HepG2 (cell line): ENCODE data around the gene DENND4B. TPM values are rescaled to one million over a fixed set of nuclear protein-coding genes. Genes with fewer than 3 reads are reported as not detected.

ENCODE experiments used
- BRD4 ChIP-seq: sonication (generic); formaldehyde crosslinking; IDR thresholded peaks from 2 replicates; pipeline ENCODE4 v1.4.0; 2020; ENCODE audit warnings: missing genetic modification reagents
- MAFK ChIP-seq, 2 experiments: IDR thresholded peaks in 1 of 2; conservative IDR thresholded peaks in 1 of 2; 2 replicates each; pipeline ENCODE4 v1.6.1; 2011; ENCODE audit warnings: improper control_type of control experiment in 2 of 2, low read length in 2 of 2
- MED1 ChIP-seq: sonication (generic); formaldehyde crosslinking; IDR thresholded peaks from 2 replicates; pipeline ENCODE4 v1.4.0; 2020; ENCODE audit warnings: missing genetic modification reagents
- NCOA2 ChIP-seq: sonication (generic); formaldehyde crosslinking; IDR thresholded peaks from 2 replicates; pipeline ENCODE4 v1.8.0; 2022; ENCODE audit warnings: inconsistent platforms
- PHF21A ChIP-seq: sonication (generic); formaldehyde crosslinking; IDR thresholded peaks from 2 replicates; pipeline ENCODE4 v1.5.0; 2020; ENCODE audit warnings: mild to moderate bottlenecking, missing genetic modification reagents
- PRPF4 ChIP-seq: fragments of 200-400 bp; formaldehyde crosslinking; IDR thresholded peaks from 2 replicates; pipeline ENCODE4 v1.6.1; 2016; ENCODE audit warnings: low read length, low read depth; ENCODE audit not compliant: poor library complexity, severe bottlenecking
- SNAI1 ChIP-seq: sonication (generic); formaldehyde crosslinking; IDR thresholded peaks from 2 replicates; pipeline ENCODE4 v1.5.0; 2020; ENCODE audit warnings: mild to moderate bottlenecking, missing genetic modification reagents, borderline replicate concordance
- ZFP36 ChIP-seq: fragments of 150-350 bp; IDR thresholded peaks from 2 replicates; pipeline ENCODE4 v1.6.1; 2018; ENCODE audit warnings: borderline replicate concordance, low read length, low read depth; ENCODE audit not compliant: partially characterized antibody
- ZFP90 ChIP-seq: sonication (generic); formaldehyde crosslinking; IDR thresholded peaks from 2 replicates; pipeline ENCODE4 v1.8.0; 2022; ENCODE audit warnings: missing genetic modification reagents, mild to moderate bottlenecking, inconsistent platforms, borderline replicate concordance
- ZHX1 ChIP-seq: sonication (generic); formaldehyde crosslinking; IDR thresholded peaks from 2 replicates; pipeline ENCODE4 v1.8.1; 2022; ENCODE audit warnings: low read depth, mild to moderate bottlenecking, missing genetic modification reagents
- ZNF138 ChIP-seq: sonication (generic); formaldehyde crosslinking; IDR thresholded peaks from 2 replicates; pipeline ENCODE4 v1.5.0; 2020; ENCODE audit warnings: mild to moderate bottlenecking, low read depth, missing genetic modification reagents
- ZNF260 ChIP-seq: sonication (generic); formaldehyde crosslinking; IDR thresholded peaks from 2 replicates; pipeline ENCODE4 v1.4.0; 2020; ENCODE audit warnings: missing genetic modification reagents, low read depth, mild to moderate bottlenecking, borderline replicate concordance
- polyA plus RNA-seq, 8 experiments: library from polyadenylated mRNA; depleted of rRNA in 3 of 8; stranded (reverse) in 7 of 8; unstranded in 1 of 8; fragments of >200 nt; fragmentation: Illumina TruSeq in 4 of 8; extraction: Trizol in 4 of 8; gene quantifications; 2 replicates each; pipeline versions ENCODE4 v1.2.1 to v1.2.3, GENCODE V29; 2011 to 2016; ENCODE audit warnings: low read depth in 4 of 8, missing spikeins in 1 of 8, mixed read lengths in 1 of 8; ENCODE audit not compliant: insufficient read depth in 1 of 8
- total RNA-seq, 5 experiments: library from RNA; depleted of rRNA; stranded (reverse); fragments of >200 nt; fragmentation: Illumina TruSeq; extraction: Trizol; gene quantifications; 2 replicates each; pipeline ENCODE4 v1.2.3, GENCODE V29; 2016; ENCODE audit warnings: low read depth in 1 of 5
- TF ChIP-seq, protein P1 (sequence below): sonication (generic); formaldehyde crosslinking; IDR thresholded peaks from 2 replicates; pipeline ENCODE4 v1.5.1; 2020; ENCODE audit warnings: mild to moderate bottlenecking, missing genetic modification reagents, borderline replicate concordance
- TF ChIP-seq, protein P2 (sequence below): sonication (generic); formaldehyde crosslinking; IDR thresholded peaks from 2 replicates; pipeline ENCODE4 v1.5.0; 2020; ENCODE audit warnings: mild to moderate bottlenecking, missing genetic modification reagents

DENND4B gene
- total and polyA plus RNA-seq, 2 of the 13 experiments (the other 11 are each of a cell fraction or from before 2014, with no cell fraction given), result 15.1 to 20.3 TPM

GRCh38 chr1:153946622-153947241 is at the start of gene DENND4B (continued):
- peak; percentile 60; the same call in 1 of the 2 replicates for TF ChIP-seq ZFP90 (CRISPR knock-in tag)
- TF ChIP-seq ZNF138 (CRISPR knock-in tag), result 0 out of 2 replicates have a peak, but pooled peaks have one; percentile 72
- no peak for TF ChIP-seq SNAI1 (CRISPR knock-in tag)
- TF ChIP-seq, protein P1, sequence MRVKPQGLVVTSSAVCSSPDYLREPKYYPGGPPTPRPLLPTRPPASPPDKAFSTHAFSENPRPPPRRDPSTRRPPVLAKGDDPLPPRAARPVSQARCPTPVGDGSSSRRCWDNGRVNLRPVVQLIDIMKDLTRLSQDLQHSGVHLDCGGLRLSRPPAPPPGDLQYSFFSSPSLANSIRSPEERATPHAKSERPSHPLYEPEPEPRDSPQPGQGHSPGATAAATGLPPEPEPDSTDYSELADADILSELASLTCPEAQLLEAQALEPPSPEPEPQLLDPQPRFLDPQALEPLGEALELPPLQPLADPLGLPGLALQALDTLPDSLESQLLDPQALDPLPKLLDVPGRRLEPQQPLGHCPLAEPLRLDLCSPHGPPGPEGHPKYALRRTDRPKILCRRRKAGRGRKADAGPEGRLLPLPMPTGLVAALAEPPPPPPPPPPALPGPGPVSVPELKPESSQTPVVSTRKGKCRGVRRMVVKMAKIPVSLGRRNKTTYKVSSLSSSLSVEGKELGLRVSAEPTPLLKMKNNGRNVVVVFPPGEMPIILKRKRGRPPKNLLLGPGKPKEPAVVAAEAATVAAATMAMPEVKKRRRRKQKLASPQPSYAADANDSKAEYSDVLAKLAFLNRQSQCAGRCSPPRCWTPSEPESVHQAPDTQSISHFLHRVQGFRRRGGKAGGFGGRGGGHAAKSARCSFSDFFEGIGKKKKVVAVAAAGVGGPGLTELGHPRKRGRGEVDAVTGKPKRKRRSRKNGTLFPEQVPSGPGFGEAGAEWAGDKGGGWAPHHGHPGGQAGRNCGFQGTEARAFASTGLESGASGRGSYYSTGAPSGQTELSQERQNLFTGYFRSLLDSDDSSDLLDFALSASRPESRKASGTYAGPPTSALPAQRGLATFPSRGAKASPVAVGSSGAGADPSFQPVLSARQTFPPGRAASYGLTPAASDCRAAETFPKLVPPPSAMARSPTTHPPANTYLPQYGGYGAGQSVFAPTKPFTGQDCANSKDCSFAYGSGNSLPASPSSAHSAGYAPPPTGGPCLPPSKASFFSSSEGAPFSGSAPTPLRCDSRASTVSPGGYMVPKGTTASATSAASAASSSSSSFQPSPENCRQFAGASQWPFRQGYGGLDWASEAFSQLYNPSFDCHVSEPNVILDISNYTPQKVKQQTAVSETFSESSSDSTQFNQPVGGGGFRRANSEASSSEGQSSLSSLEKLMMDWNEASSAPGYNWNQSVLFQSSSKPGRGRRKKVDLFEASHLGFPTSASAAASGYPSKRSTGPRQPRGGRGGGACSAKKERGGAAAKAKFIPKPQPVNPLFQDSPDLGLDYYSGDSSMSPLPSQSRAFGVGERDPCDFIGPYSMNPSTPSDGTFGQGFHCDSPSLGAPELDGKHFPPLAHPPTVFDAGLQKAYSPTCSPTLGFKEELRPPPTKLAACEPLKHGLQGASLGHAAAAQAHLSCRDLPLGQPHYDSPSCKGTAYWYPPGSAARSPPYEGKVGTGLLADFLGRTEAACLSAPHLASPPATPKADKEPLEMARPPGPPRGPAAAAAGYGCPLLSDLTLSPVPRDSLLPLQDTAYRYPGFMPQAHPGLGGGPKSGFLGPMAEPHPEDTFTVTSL (CRISPR knock-in tag), result no peak
- no peak for TF ChIP-seq PHF21A (CRISPR knock-in tag)
- TF ChIP-seq PRPF4, result no peak
- TF ChIP-seq NCOA2 (CRISPR knock-in tag), result peak; percentile 37; the same call in 1 of the 2 replicates
- TF ChIP-seq MED1 (CRISPR knock-in tag), result peak; percentile 80
- TF ChIP-seq ZNF260 (CRISPR knock-in tag), result no peak
- no peak for TF ChIP-seq MAFK (conservative IDR thresholded peaks at IDR 0.05 in 1 of 2, IDR thresholded peaks at IDR 0.05 in 1 of 2; ENCODE audit: low read length in 2 of 2)
- no peak for TF ChIP-seq ZHX1 (CRISPR knock-in tag)
- no peak for TF ChIP-seq ZFP36
- TF ChIP-seq, protein P2, sequence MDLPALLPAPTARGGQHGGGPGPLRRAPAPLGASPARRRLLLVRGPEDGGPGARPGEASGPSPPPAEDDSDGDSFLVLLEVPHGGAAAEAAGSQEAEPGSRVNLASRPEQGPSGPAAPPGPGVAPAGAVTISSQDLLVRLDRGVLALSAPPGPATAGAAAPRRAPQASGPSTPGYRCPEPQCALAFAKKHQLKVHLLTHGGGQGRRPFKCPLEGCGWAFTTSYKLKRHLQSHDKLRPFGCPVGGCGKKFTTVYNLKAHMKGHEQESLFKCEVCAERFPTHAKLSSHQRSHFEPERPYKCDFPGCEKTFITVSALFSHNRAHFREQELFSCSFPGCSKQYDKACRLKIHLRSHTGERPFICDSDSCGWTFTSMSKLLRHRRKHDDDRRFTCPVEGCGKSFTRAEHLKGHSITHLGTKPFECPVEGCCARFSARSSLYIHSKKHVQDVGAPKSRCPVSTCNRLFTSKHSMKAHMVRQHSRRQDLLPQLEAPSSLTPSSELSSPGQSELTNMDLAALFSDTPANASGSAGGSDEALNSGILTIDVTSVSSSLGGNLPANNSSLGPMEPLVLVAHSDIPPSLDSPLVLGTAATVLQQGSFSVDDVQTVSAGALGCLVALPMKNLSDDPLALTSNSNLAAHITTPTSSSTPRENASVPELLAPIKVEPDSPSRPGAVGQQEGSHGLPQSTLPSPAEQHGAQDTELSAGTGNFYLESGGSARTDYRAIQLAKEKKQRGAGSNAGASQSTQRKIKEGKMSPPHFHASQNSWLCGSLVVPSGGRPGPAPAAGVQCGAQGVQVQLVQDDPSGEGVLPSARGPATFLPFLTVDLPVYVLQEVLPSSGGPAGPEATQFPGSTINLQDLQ, result no peak
- TF ChIP-seq BRD4 (CRISPR knock-in tag), result 0 out of 2 replicates have a peak, but pooled peaks have one; percentile 41
